Measurements from ENCODE around the gene EGFLAM. TPM values are rescaled to one million over a fixed set of nuclear protein-coding genes. Genes with fewer than 3 reads are reported as not detected.

The EGFLAM gene
- total RNA-seq, 4 donors from 2014 or later = 1.8 to 3.9 (median 3.0) TPM

DNA sequence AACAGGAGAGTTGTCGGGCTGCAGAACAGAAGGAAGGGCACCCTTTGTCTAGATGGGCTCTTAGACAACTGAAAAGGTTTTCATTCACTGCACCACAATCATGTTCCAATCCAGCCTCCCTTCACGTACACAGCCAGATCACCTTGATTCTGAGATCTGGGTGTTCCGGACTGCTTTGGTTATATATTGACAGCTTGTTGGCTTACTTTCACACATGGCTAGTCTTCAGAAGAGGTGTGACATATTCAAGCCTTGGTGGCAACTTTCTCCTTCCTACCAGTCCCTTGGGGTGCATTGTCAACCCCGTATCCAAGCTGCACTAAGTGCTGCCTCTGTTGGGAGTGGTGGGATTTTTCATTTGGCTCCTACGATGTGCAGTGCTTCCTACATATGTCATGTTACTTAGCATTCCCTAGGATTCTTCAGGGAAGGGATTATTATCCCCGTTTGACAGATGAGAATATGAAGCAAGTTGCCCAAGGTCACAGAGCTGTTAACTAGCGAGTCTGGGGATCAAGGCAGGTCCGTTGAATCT is 197.5 kb downstream of the EGFLAM start:
- H3K9me3 ChIP-seq = no peaks in the 10 kb centered on the region
- TF ChIP-seq EP300 (IDR thresholded peaks at IDR 0.05) (no peak), POLR2AphosphoS5 (IDR thresholded peaks at IDR 0.05) (no peak), POLR2A (IDR thresholded peaks at IDR 0.05) (no peak)
- TF ChIP-seq, protein P1, sequence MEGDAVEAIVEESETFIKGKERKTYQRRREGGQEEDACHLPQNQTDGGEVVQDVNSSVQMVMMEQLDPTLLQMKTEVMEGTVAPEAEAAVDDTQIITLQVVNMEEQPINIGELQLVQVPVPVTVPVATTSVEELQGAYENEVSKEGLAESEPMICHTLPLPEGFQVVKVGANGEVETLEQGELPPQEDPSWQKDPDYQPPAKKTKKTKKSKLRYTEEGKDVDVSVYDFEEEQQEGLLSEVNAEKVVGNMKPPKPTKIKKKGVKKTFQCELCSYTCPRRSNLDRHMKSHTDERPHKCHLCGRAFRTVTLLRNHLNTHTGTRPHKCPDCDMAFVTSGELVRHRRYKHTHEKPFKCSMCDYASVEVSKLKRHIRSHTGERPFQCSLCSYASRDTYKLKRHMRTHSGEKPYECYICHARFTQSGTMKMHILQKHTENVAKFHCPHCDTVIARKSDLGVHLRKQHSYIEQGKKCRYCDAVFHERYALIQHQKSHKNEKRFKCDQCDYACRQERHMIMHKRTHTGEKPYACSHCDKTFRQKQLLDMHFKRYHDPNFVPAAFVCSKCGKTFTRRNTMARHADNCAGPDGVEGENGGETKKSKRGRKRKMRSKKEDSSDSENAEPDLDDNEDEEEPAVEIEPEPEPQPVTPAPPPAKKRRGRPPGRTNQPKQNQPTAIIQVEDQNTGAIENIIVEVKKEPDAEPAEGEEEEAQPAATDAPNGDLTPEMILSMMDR (IDR thresholded peaks at IDR 0.05) = no peak
- peaks cover 6% of the 10 kb centered on the region for H3K4me1 ChIP-seq
- peaks cover 5% of the 10 kb centered on the region for H3K27me3 ChIP-seq
- WGBS = 90% methylated on average over 8 of the region's 8 CpGs
- H3K4me3 ChIP-seq = no peak overlapping the region
- no peak for DNase-seq (ENCODE audit: low spot score in 2 of 2)
- H3K27ac ChIP-seq = no peak overlapping the region
- H3K36me3 ChIP-seq = no peaks in the 10 kb centered on the region

DNA sequence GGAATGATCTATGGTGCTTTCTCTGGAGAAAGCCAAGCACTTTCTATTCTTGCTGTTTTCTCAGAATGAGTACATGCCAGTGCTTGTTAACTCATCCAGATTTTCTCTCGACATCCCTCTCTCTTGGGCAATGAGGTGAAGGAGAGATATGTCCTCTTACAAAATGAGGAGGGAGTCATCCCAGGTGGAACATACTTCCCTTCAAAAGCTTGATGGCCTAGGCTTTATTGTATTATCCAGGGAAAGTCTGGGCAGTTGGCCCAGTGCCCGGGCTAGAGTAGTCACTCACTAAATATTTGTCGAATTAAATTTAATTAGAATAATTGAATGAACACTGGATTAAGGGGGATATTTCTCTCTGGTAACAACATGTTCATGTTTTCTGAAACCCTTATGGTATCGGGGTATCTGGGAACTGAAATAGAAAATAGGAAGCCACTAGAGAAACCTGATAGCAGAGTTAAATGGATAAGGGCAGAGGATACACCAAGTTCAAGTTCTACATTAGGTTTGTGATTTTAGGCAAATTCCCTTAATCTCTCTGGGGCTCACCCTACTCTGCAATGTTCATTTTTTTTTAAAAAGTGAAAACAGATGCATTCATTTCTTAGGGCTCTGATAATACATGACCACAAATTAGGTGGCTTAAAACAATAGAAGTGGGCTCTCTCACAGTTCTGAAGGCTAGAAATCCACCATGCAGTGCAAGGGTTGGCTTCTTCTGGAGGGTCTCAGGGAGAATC is 198.5 kb downstream of the EGFLAM start:
- DNase-seq (ENCODE audit: low spot score in 2 of 2) = no peak
- no peak overlapping the region for H3K27ac ChIP-seq
- TF ChIP-seq POLR2A (IDR thresholded peaks at IDR 0.05) = no peak
- TF ChIP-seq, protein P1 (IDR thresholded peaks at IDR 0.05) = no peak
- no peak for TF ChIP-seq POLR2AphosphoS5 (IDR thresholded peaks at IDR 0.05)
- TF ChIP-seq EP300 (IDR thresholded peaks at IDR 0.05) = no peak
- no peaks in the 10 kb centered on the region for H3K36me3 ChIP-seq
- peaks cover 6% of the 10 kb centered on the region for H3K4me1 ChIP-seq
- H3K4me3 ChIP-seq = no peak overlapping the region
- H3K27me3 ChIP-seq = no peaks in the 10 kb centered on the region
- H3K9me3 ChIP-seq = no peaks in the 10 kb centered on the region
- WGBS = 70% methylated on average over 4 of the region's 4 CpGs

DNA sequence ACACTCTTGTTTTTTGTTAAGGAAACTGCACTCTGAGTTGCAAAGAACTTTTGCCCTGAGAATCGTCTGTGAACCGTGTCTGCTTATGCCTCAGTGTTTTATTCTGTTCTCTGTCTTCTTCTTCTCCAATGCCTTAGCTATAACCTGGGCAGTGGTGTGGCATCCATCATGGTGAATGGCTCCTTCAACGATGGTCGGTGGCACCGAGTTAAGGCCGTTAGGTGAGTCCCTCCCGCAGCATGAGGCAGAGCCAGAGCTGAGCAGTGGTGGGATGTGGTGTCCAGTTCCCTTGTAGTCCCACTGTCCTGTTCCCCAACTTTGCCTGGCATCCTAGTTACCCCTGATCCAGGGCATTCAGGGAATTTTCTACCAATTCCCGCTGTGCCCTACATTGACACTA is 199.8 kb downstream of the EGFLAM start:
- Histone ChIP-seq H3K36me3 (no peaks in the 10 kb centered on the region), H3K4me1 (peaks cover 4% of the 10 kb centered on the region), H3K4me3 (no peak overlapping the region), H3K9me3 (no peaks in the 10 kb centered on the region), H3K27me3 (no peaks in the 10 kb centered on the region), H3K27ac (no peak overlapping the region)
- no peak for DNase-seq (ENCODE audit: low spot score in 2 of 2)
- TF ChIP-seq EP300 (IDR thresholded peaks at IDR 0.05) (no peak), POLR2AphosphoS5 (IDR thresholded peaks at IDR 0.05) (no peak), POLR2A (IDR thresholded peaks at IDR 0.05) (no peak)
- TF ChIP-seq, protein P1 (IDR thresholded peaks at IDR 0.05) = no peak
- WGBS = 96% methylated on average over 8 of the region's 8 CpGs

DNA sequence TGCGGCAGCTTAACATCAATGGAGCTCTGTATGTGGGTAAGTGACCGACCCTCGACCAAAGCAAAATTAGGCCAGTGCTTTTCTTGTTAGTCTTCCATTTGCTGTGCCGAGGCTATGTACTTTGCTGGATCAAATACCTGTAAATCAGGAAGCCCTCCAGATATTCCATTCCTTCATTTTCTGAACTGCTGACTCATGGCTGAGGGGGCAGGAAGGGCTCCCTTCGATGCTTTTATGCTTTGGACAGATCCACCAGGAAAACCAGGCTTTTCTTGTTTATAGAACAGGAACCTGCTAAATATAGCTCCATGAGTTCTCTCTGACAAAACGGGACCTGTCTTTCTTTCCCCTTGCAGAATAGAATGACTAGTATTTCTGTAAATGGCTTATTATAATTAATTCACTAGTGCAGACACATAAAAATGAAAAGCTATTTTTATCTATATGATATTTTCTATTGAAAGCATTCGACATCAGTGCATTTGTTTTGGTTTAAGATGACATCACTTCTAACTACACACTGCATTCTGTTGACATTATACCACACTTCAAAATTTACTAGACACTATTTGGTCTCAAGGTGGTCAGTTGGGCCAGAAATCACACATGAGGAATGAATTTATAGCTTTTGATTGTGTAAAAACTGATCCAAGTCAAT is 204.7 kb downstream of the EGFLAM start:
- WGBS = 49% methylated on average over 7 of the region's 7 CpGs
- H3K4me3 ChIP-seq = no peak overlapping the region
- TF ChIP-seq POLR2AphosphoS5 (IDR thresholded peaks at IDR 0.05) = no peak
- no peak for TF ChIP-seq EP300 (IDR thresholded peaks at IDR 0.05)
- TF ChIP-seq, protein P1 (IDR thresholded peaks at IDR 0.05) = no peak
- no peak for TF ChIP-seq POLR2A (IDR thresholded peaks at IDR 0.05)
- no peak for DNase-seq (ENCODE audit: low spot score in 2 of 2)
- H3K36me3 ChIP-seq = no peaks in the 10 kb centered on the region
- H3K9me3 ChIP-seq = no peaks in the 10 kb centered on the region
- H3K27me3 ChIP-seq = no peaks in the 10 kb centered on the region
- H3K4me1 ChIP-seq = peaks cover 34% of the 10 kb centered on the region
- H3K27ac ChIP-seq = no peak overlapping the region
